HK-2 (cell line): Measurements from ENCODE around the gene KPNA6.
"Not testable (repeated sequence)": the region's sequence is repeated elsewhere in the genome, so short reads cannot be mapped to it uniquely, and the experiment has no call there.

Experiments
- DNase-seq: peaks from one replicate; pipeline ENCODE4 v3.0.0-alpha.2; 2018; ENCODE audit not compliant: unreplicated experiment

The KPNA6 gene

GRCh38 chr1:32142446-32143301 is 34.8 kb downstream of the KPNA6 start:
- no peak for DNase-seq

- DNase-seq = not testable (repeated sequence)
These were observed 35.4 kb downstream of the KPNA6 start for GRCh38 chr1:32143302-32143695.

- no peak for DNase-seq
These were observed 36.2 kb downstream of the KPNA6 start for GRCh38 chr1:32144033-32144432.

GRCh38 chr1:32147799-32148198 is 39.9 kb downstream of the KPNA6 start:
- not testable (repeated sequence) for DNase-seq

GRCh38 chr1:32150847-32151246 is 43.0 kb downstream of the KPNA6 start:
- no peak for DNase-seq

GRCh38 chr1:32151319-32151787 is 43.5 kb downstream of the KPNA6 start:
- DNase-seq = no peak

GRCh38 chr1:32159189-32159588 is 51.3 kb downstream of the KPNA6 start:
- DNase-seq = no peak

- no peak for DNase-seq
These were observed 55.5 kb downstream of the KPNA6 start for GRCh38 chr1:32163405-32163804.

GRCh38 chr1:32165633-32166032 is 57.8 kb downstream of the KPNA6 start:
- DNase-seq = not testable (repeated sequence)

- no peak for DNase-seq
These were observed 63.1 kb downstream of the KPNA6 start for GRCh38 chr1:32170991-32171390.

GRCh38 chr1:32172621-32173245 is 64.9 kb downstream of the KPNA6 start:
- DNase-seq = no peak

GRCh38 chr1:32178380-32179192 is 70.7 kb downstream of the KPNA6 start:
- no peak for DNase-seq

- DNase-seq = no peak
These were observed 71.3 kb downstream of the KPNA6 start for GRCh38 chr1:32179193-32179442.

GRCh38 chr1:32179443-32180185 is 71.8 kb downstream of the KPNA6 start, which contains the start of gene TXLNA:
Gene TXLNA (plus strand): TSS chr1:32179675. CDS start chr1:32180346, 671 bp downstream.
- peak; percentile 96 for DNase-seq

GRCh38 chr1:32180186-32181060 is 72.6 kb downstream of the KPNA6 start:
- peak; percentile 61 for DNase-seq

- no peak for DNase-seq
These were observed 73.2 kb downstream of the KPNA6 start for GRCh38 chr1:32181065-32181464.

- no peak for DNase-seq
These were observed 73.7 kb downstream of the KPNA6 start for GRCh38 chr1:32181563-32181962.

GRCh38 chr1:32182060-32182459 is 74.2 kb downstream of the KPNA6 start:
- no peak for DNase-seq

- no peak for DNase-seq
These were observed 76.8 kb downstream of the KPNA6 start for GRCh38 chr1:32184650-32185049.

GRCh38 chr1:32186077-32186476 is 78.2 kb downstream of the KPNA6 start:
- no peak for DNase-seq

- no peak for DNase-seq
These were observed 78.6 kb downstream of the KPNA6 start for GRCh38 chr1:32186491-32186890.
